DOHH2 (cell line): ENCODE data around the gene HDAC10.

Experiments used
- H3F3A ChIP-seq: fragments of 200-600 bp; sonication (generic), shearing (Covaris generic); 2 replicates; pipeline ENCODE4 v1.6.0; 2016; ENCODE audit warnings: antibody characterized with exemption, mild to moderate bottlenecking; ENCODE audit not compliant: control insufficient read depth, insufficient read depth
- H3K27ac ChIP-seq: fragments of 200-600 bp; sonication (generic); 2 replicates; pipeline ENCODE4 v1.5.1; 2014; ENCODE audit warnings: low read depth, mild to moderate bottlenecking, low read length, moderate library complexity
- H3K27me3 ChIP-seq: fragments of 200-600 bp; sonication (generic); 2 replicates; pipeline ENCODE4 v1.6.1; 2014; ENCODE audit warnings: mild to moderate bottlenecking, low read length, mixed read lengths; ENCODE audit not compliant: control insufficient read depth
- H3K36me3 ChIP-seq: fragments of 200-600 bp; sonication (generic); 2 replicates; pipeline ENCODE4 v1.6.1; 2014; ENCODE audit warnings: mild to moderate bottlenecking, low read length, moderate library complexity, mixed read lengths; ENCODE audit not compliant: control insufficient read depth
- H3K4me1 ChIP-seq: fragments of 200-600 bp; sonication (generic); 2 replicates; pipeline ENCODE4 v1.6.1; 2014; ENCODE audit warnings: mild to moderate bottlenecking, low read length, mixed read lengths; ENCODE audit not compliant: control insufficient read depth
- H3K4me2 ChIP-seq: fragments of 200-600 bp; sonication (generic); 2 replicates; pipeline ENCODE4 v1.6.0; 2014; ENCODE audit warnings: mild to moderate bottlenecking, low read length, moderate library complexity
- H3K4me3 ChIP-seq: fragments of 200-600 bp; sonication (generic); 2 replicates; pipeline ENCODE4 v1.5.1; 2014; ENCODE audit warnings: mild to moderate bottlenecking, low read length, mixed read lengths
- H3K79me2 ChIP-seq: fragments of 200-600 bp; sonication (generic); 2 replicates; pipeline ENCODE4 v1.6.1; 2014; ENCODE audit warnings: mild to moderate bottlenecking, low read length, mixed read lengths; ENCODE audit not compliant: control insufficient read depth
- H3K9me2 ChIP-seq: fragments of 200-600 bp; sonication (generic); replicated peaks from 2 replicates; pipeline ENCODE4 v1.6.1; 2014; ENCODE audit warnings: mild to moderate bottlenecking, low read length, mixed read lengths; ENCODE audit not compliant: control insufficient read depth
- H3K9me3 ChIP-seq: fragments of 200-600 bp; sonication (generic); 2 replicates; pipeline ENCODE4 v1.6.1; 2014; ENCODE audit warnings: antibody characterized with exemption, low read length, mixed read lengths; ENCODE audit not compliant: control insufficient read depth, insufficient read depth
- H4K20me1 ChIP-seq: fragments of 200-600 bp; sonication (generic); 2 replicates; pipeline ENCODE4 v1.6.0; 2014; ENCODE audit warnings: low read depth, mild to moderate bottlenecking, antibody characterized with exemption, low read length, moderate library complexity; ENCODE audit not compliant: control insufficient read depth, insufficient read depth
- EZH2phosphoT487 ChIP-seq: fragments of 200-600 bp; sonication (generic); IDR thresholded peaks from 2 replicates; pipeline ENCODE4 v1.6.1; 2017; ENCODE audit warnings: borderline replicate concordance, mild to moderate bottlenecking, antibody characterized with exemption, low read length, moderate library complexity, mixed read lengths
- TF ChIP-seq, protein P1 (sequence below): fragments of 200-600 bp; sonication (generic); IDR thresholded peaks from one replicate; pipeline ENCODE4 v1.5.1; 2014; ENCODE audit warnings: antibody characterized with exemption, mild to moderate bottlenecking, low read depth, low read length; ENCODE audit not compliant: poor library complexity, severe bottlenecking

HDAC10 gene

DNA sequence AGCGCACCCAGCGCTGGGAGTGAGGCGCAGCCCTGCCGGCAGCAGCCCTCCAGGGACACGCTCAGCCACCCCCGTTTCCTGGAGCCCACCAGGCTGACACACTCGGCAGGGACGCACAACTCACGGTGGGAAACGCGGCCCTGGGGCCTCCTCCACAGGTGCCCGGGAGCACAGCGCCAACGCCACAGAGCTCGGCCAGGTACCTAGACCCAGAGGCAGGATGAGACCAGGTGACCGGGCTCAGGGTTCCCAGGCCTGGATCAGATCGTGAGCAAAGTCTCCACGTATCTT lies 24.2 kb downstream of the HDAC10 start:
- no peaks in the 10 kb centered on the region for H3K27me3 ChIP-seq
- TF ChIP-seq EZH2phosphoT487, result no peak
- TF ChIP-seq, protein P1, sequence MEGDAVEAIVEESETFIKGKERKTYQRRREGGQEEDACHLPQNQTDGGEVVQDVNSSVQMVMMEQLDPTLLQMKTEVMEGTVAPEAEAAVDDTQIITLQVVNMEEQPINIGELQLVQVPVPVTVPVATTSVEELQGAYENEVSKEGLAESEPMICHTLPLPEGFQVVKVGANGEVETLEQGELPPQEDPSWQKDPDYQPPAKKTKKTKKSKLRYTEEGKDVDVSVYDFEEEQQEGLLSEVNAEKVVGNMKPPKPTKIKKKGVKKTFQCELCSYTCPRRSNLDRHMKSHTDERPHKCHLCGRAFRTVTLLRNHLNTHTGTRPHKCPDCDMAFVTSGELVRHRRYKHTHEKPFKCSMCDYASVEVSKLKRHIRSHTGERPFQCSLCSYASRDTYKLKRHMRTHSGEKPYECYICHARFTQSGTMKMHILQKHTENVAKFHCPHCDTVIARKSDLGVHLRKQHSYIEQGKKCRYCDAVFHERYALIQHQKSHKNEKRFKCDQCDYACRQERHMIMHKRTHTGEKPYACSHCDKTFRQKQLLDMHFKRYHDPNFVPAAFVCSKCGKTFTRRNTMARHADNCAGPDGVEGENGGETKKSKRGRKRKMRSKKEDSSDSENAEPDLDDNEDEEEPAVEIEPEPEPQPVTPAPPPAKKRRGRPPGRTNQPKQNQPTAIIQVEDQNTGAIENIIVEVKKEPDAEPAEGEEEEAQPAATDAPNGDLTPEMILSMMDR, result no peak
- no peak overlapping the region for H3K27ac ChIP-seq
- H3K4me3 ChIP-seq, result no peak overlapping the region
- H3K9me3 ChIP-seq, result no peaks in the 10 kb centered on the region
- H3F3A ChIP-seq, result no peaks in the 10 kb centered on the region
- H3K36me3 ChIP-seq, result peaks cover 39% of the 10 kb centered on the region
- H3K4me2 ChIP-seq, result no peak overlapping the region
- H3K4me1 ChIP-seq, result no peaks in the 10 kb centered on the region
- no peaks in the 10 kb centered on the region for H4K20me1 ChIP-seq
- no peaks in the 10 kb centered on the region for H3K79me2 ChIP-seq
- H3K9me2 ChIP-seq, result no peaks in the 10 kb centered on the region

DNA sequence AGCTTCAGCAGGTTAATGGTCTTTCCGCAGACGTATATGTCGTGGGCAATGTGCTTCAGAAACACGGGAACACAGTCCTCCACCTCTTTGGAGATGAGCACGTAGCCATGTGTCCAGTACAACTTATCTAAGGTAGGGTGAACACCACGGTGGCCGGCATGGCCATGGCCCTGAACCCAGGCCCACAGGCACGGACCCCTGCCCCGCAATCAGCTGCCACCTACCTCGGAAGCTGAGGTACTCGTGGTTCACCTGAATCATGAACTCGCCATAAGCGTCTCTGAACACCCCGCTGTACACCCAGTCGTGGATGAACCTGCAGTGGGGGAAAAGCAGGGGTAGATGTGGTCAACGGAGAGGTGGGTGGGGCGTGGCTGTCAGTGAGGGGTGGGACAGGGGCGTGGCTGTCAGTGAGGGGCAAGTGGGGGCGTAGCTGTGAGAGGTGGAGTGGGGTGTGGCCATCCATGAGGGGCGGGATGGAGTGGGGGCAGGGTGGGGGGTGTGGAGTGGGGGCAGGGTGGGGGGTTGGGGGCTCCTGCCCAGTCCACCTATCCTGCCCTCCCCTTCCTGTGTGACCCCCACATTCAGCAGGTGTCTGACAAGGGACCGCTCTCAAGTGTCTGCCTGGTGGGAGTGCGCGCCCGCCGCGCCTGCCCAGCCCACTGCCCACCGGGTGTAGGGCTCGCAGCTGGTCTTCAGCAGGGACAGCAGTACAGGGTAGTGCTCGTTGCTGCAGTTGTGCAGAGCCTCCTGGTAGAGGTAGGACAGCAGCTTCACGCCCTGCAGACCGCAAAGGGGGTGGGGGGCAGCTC lies 24.8 kb downstream of the HDAC10 start:
- H3K4me1 ChIP-seq, result no peaks in the 10 kb centered on the region
- H4K20me1 ChIP-seq, result no peaks in the 10 kb centered on the region
- H3K4me2 ChIP-seq, result no peak overlapping the region
- no peaks in the 10 kb centered on the region for H3K9me2 ChIP-seq
- no peaks in the 10 kb centered on the region for H3K79me2 ChIP-seq
- no peak for TF ChIP-seq EZH2phosphoT487
- TF ChIP-seq, protein P1, result no peak
- no peak overlapping the region for H3K4me3 ChIP-seq
- no peaks in the 10 kb centered on the region for H3K27me3 ChIP-seq
- H3F3A ChIP-seq, result no peaks in the 10 kb centered on the region
- peaks cover 45% of the 10 kb centered on the region for H3K36me3 ChIP-seq
- H3K27ac ChIP-seq, result no peak overlapping the region
- H3K9me3 ChIP-seq, result no peaks in the 10 kb centered on the region

DNA sequence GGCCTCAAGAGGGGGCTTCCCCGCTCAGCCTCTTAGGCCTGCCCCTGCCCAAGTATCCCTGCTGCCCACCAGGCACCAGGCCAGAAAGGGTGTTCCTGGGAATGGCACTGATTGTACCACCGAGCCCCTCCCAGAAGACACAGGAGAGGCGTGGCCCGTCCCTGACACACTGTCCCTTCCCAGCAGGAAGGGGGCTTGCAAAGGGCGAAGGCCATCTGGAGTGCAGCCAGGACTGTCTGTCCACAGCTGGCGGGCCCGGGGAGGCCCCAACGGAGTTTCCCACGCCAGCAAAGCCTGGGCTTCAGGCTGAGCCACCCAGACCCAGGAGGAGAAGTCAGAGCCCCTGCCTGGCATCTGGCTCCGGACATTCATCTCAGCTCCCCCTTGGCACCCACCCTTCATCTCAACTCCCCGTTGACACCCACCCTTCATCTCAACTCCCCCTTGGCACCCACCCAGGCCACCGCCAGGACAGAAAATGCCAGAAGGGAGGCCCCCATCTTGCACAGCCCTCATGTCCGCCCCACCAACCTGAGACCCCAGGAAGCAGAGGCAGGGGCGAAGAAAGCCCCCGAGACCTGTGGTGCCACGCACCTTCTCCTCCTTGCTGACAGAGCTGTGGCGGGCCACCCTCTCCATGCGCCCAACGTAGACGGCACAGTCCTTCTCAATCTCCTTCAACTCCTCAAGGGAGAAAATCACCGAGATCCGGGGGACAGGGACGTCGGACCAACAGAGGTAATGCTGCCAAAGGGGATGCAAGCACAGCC lies 25.7 kb downstream of the HDAC10 start:
- peaks cover 54% of the 10 kb centered on the region for H3K36me3 ChIP-seq
- H3K9me2 ChIP-seq, result no peaks in the 10 kb centered on the region
- no peak overlapping the region for H3K4me3 ChIP-seq
- no peaks in the 10 kb centered on the region for H3K9me3 ChIP-seq
- no peaks in the 10 kb centered on the region for H3F3A ChIP-seq
- TF ChIP-seq, protein P1, result no peak
- TF ChIP-seq EZH2phosphoT487, result no peak
- no peaks in the 10 kb centered on the region for H3K4me1 ChIP-seq
- H3K27ac ChIP-seq, result no peak overlapping the region
- H3K4me2 ChIP-seq, result no peak overlapping the region
- H3K27me3 ChIP-seq, result no peaks in the 10 kb centered on the region
- H4K20me1 ChIP-seq, result no peaks in the 10 kb centered on the region
- H3K79me2 ChIP-seq, result no peaks in the 10 kb centered on the region
